NCI-H2227 (cell line): ENCODE results near the gene PURB.
"Not testable (repeated sequence)": the region's sequence is repeated elsewhere in the genome, so short reads cannot be mapped to it uniquely, and the experiment has no call there.

Experiments used
- DNase-seq: peaks from one replicate; lab custom pipeline; 2025; ENCODE audit not compliant: unreplicated experiment; lab: John Stamatoyannopoulos, UW

The PURB gene

GRCh38 chr7:44885394-44886317, at the start of gene PURB:
PURB (minus strand) TSS chr7:44885530; CDS start chr7:44885348, 182 bp downstream.
- peak; percentile 95 for DNase-seq

- no peak for DNase-seq
Measured at GRCh38 chr7:44935016-44935415, 49.7 kb upstream of the PURB start.

- DNase-seq, result not testable (repeated sequence)
Measured at GRCh38 chr7:44934510-44934909, 49.2 kb upstream of the PURB start.

- DNase-seq, result no peak
Measured at GRCh38 chr7:44930921-44931320, 45.6 kb upstream of the PURB start.

GRCh38 chr7:44922351-44922694, 37.0 kb upstream of the PURB start:
- DNase-seq, result no peak

- no peak for DNase-seq
Measured at GRCh38 chr7:44921607-44922350, 36.4 kb upstream of the PURB start.

GRCh38 chr7:44920119-44920518, 34.8 kb upstream of the PURB start:
- DNase-seq, result no peak

- no peak for DNase-seq
Measured at GRCh38 chr7:44918029-44918428, 32.7 kb upstream of the PURB start.

GRCh38 chr7:44917465-44917864, 32.1 kb upstream of the PURB start:
- no peak for DNase-seq

- no peak for DNase-seq
Measured at GRCh38 chr7:44914992-44915607, 29.8 kb upstream of the PURB start.

GRCh38 chr7:44912775-44913347, 27.5 kb upstream of the PURB start:
- peak; percentile 34 for DNase-seq

- no peak for DNase-seq
Measured at GRCh38 chr7:44911911-44912310, 26.6 kb upstream of the PURB start.

- no peak for DNase-seq
Measured at GRCh38 chr7:44909596-44910389, 24.5 kb upstream of the PURB start.

- DNase-seq, result no peak
Measured at GRCh38 chr7:44906965-44907364, 21.6 kb upstream of the PURB start.

GRCh38 chr7:44905002-44905635, 19.8 kb upstream of the PURB start:
- DNase-seq, result no peak

GRCh38 chr7:44899443-44899842, 14.1 kb upstream of the PURB start:
- no peak for DNase-seq

GRCh38 chr7:44898039-44898438, 12.7 kb upstream of the PURB start:
- no peak for DNase-seq

GRCh38 chr7:44897309-44897708, 12.0 kb upstream of the PURB start:
- DNase-seq, result no peak

- no peak for DNase-seq
Measured at GRCh38 chr7:44894888-44895580, 9.7 kb upstream of the PURB start.
